Ascending aorta (tissue), 2 donors: ENCODE results near the gene PLEKHG7. TPM values are rescaled to one million over a fixed set of nuclear protein-coding genes. Genes with fewer than 3 reads are reported as not detected.
"Not testable (repeated sequence)": the region's sequence is repeated elsewhere in the genome, so short reads cannot be mapped to it uniquely, and the experiment has no call there.

Experiments
- DNase-seq, 2 donors: peaks; one replicate each; pipeline ENCODE4 v3.0.0-alpha.2; 2019; ENCODE audit warnings: low spot score in 2 of 2
- H3K27ac ChIP-seq, 2 donors: fragments of 200-600 bp; sonication (generic); one replicate each; pipeline ENCODE4 v1.5.1; 2016 to 2017; ENCODE audit warnings: mild to moderate bottlenecking in 1 of 2
- H3K27me3 ChIP-seq: fragments of 200-600 bp; sonication (generic); one replicate; pipeline ENCODE4 v1.5.1; 2017
- H3K36me3 ChIP-seq, 2 donors: fragments of 200-600 bp; sonication (generic); one replicate each; pipeline ENCODE4 v1.5.1; 2016
- H3K4me1 ChIP-seq, 2 donors: fragments of 200-600 bp; sonication (generic); one replicate each; pipeline ENCODE4 v1.5.1; 2016 to 2017; ENCODE audit warnings: mild to moderate bottlenecking in 1 of 2
- H3K4me3 ChIP-seq, 2 donors: fragments of 200-600 bp; sonication (generic); one replicate each; pipeline ENCODE4 v1.5.1; 2016 to 2017; ENCODE audit warnings: mild to moderate bottlenecking in 1 of 2
- H3K9me3 ChIP-seq, 2 donors: fragments of 200-600 bp; sonication (generic); one replicate each; pipeline ENCODE4 v1.5.1; 2016
- CTCF ChIP-seq, 3 experiments: fragments of 200-600 bp in 2 of 3; fragments of 450-650 bp in 1 of 3; sonication (generic) in 2 of 3; IDR thresholded peaks; one replicate each; pipeline ENCODE4 v1.5.1; 2016 to 2019; ENCODE audit warnings: antibody characterized with exemption in 3 of 3, mild to moderate bottlenecking in 1 of 3, moderate library complexity in 1 of 3
- intact Hi-C: fragments of 100-400 bp; cut with DNase I; formaldehyde crosslinking; loops from one replicate; pipeline ENCODE4 v1.15.1; 2023
- total RNA-seq: library from RNA; depleted of rRNA; stranded (reverse); fragments of >200 nt; gene quantifications from one replicate; pipeline ENCODE4 v1.1.0, GENCODE V29; 2016

The PLEKHG7 gene
- total RNA-seq, 1 donor from 2014 or later, result not detected

GRCh38 chr12:92658611-92659010 is 44.2 kb upstream of the PLEKHG7 start:
- TF ChIP-seq CTCF (IDR thresholded peaks at IDR 0.05), result no peak
- no peak overlapping the region for H3K4me3 ChIP-seq
- H3K27me3 ChIP-seq, result no peaks in the 10 kb centered on the region
- no peaks in the 10 kb centered on the region for H3K4me1 ChIP-seq
- DNase-seq, result no peak
- H3K36me3 ChIP-seq, result no peaks in the 10 kb centered on the region
- intact Hi-C loops, result no loop called here
- H3K27ac ChIP-seq, result no peak overlapping the region
- H3K9me3 ChIP-seq, result no peaks in the 10 kb centered on the region

GRCh38 chr12:92661269-92661668 is 41.5 kb upstream of the PLEKHG7 start:
- intact Hi-C loops, result no loop called here
- no peaks in the 10 kb centered on the region for H3K4me1 ChIP-seq
- no peaks in the 10 kb centered on the region for H3K9me3 ChIP-seq
- H3K36me3 ChIP-seq, result no peaks in the 10 kb centered on the region
- H3K27ac ChIP-seq, result no peak overlapping the region
- H3K4me3 ChIP-seq, result no peak overlapping the region
- no peak for TF ChIP-seq CTCF (IDR thresholded peaks at IDR 0.05)
- no peak for DNase-seq
- no peaks in the 10 kb centered on the region for H3K27me3 ChIP-seq

GRCh38 chr12:92665496-92665895 is 37.3 kb upstream of the PLEKHG7 start:
- intact Hi-C loops, result no loop called here
- TF ChIP-seq CTCF (IDR thresholded peaks at IDR 0.05), result no peak
- no peak overlapping the region for H3K27ac ChIP-seq
- no peaks in the 10 kb centered on the region for H3K36me3 ChIP-seq
- H3K9me3 ChIP-seq, result no peaks in the 10 kb centered on the region
- DNase-seq, result no peak
- no peak overlapping the region for H3K4me3 ChIP-seq
- no peaks in the 10 kb centered on the region for H3K27me3 ChIP-seq
- H3K4me1 ChIP-seq, result no peaks in the 10 kb centered on the region

- no peaks in the 10 kb centered on the region for H3K36me3 ChIP-seq
- no peak for TF ChIP-seq CTCF (IDR thresholded peaks at IDR 0.05)
- no peak for DNase-seq
- H3K9me3 ChIP-seq, result no peaks in the 10 kb centered on the region
- H3K4me1 ChIP-seq, result no peaks in the 10 kb centered on the region
- no peak overlapping the region for H3K4me3 ChIP-seq
- H3K27ac ChIP-seq, result no peak overlapping the region
- intact Hi-C loops, result no loop called here
- no peaks in the 10 kb centered on the region for H3K27me3 ChIP-seq
Observed at GRCh38 chr12:92668739-92669138, 34.0 kb upstream of the PLEKHG7 start.

DNA sequence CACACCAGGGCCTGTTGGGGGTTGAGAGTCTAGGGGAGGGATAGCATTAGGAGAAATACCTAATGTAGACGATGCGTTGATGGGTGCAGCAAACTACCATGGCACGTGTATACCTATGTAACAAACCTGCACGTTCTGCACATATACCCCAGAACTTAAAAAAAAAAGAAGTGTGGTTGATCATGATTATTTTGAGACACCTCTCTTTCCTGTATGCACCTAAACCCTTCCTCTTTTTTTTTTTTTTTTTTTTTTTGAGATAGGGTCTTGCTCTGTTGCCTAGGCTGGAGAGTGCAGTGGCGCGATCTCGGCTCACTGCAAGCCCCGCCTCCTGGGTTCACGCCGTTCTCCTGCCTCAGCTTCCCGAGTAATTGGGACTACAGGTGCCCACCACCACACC is 31.3 kb upstream of the PLEKHG7 start:
- intact Hi-C loops, H3K9me3 ChIP-seq, H3K36me3 ChIP-seq, H3K27me3 ChIP-seq, H3K27ac ChIP-seq, H3K4me3 ChIP-seq, H3K4me1 ChIP-seq, DNase-seq: not testable (repeated sequence)

DNA sequence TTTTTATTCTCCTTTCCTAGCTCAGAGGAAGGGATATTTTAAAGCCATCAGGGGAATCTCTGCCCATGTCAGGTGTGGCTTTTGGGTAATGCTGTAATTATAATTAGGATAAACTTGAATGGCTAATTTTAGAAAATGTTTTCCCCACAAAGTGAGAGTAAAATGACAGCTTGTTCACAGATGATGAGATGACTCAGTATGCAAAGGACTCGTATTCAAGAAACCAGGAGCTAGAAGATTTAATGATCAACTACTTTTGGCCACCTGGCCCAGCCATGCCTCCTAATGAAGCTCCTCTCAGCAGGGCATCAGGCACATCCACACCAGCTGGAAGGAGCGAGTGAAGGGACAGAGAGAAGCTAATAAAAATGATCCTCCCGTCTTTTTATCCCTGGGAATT is 29.0 kb upstream of the PLEKHG7 start:
- H3K36me3 ChIP-seq, result no peaks in the 10 kb centered on the region
- H3K27ac ChIP-seq, result no peak overlapping the region
- no peak overlapping the region for H3K4me3 ChIP-seq
- no peak for TF ChIP-seq CTCF (IDR thresholded peaks at IDR 0.05)
- no peaks in the 10 kb centered on the region for H3K4me1 ChIP-seq
- DNase-seq, result no peak
- no peaks in the 10 kb centered on the region for H3K27me3 ChIP-seq
- intact Hi-C loops, result no loop called here
- no peaks in the 10 kb centered on the region for H3K9me3 ChIP-seq
